T-helper 9 cell (primary cell): ENCODE results near the gene STX1A.

Source experiments
- DNase-seq: peaks from one replicate; pipeline ENCODE4 v3.0.0-alpha.2; 2020
- total RNA-seq, 2 donors: gene quantifications; one replicate each; lab custom pipeline; 2026; lab: John Stamatoyannopoulos, UW

Gene STX1A
- 17.6 to 18.3 reads per million in 2 donors for total RNA-seq

GRCh38 chr7:73718905-73719805 is at the start of gene STX1A:
Gene STX1A (minus strand): TSS chr7:73719669. CDS start chr7:73719631, 38 bp downstream.
- DNase-seq, result peak; percentile 65

GRCh38 chr7:73768641-73769480 is 49.4 kb upstream of the STX1A start:
- DNase-seq, result no peak

GRCh38 chr7:73766556-73767229 is 47.2 kb upstream of the STX1A start:
- no peak for DNase-seq

- DNase-seq, result no peak
Measured at GRCh38 chr7:73762659-73762999, 43.2 kb upstream of the STX1A start.

GRCh38 chr7:73761854-73762658 is 42.6 kb upstream of the STX1A start:
- DNase-seq, result no peak

- DNase-seq, result no peak
Measured at GRCh38 chr7:73758581-73759138, 39.2 kb upstream of the STX1A start.

GRCh38 chr7:73749931-73750776 is 30.7 kb upstream of the STX1A start:
- no peak for DNase-seq

GRCh38 chr7:73746378-73746777 is 26.9 kb upstream of the STX1A start:
- DNase-seq, result no peak

- DNase-seq, result no peak
Measured at GRCh38 chr7:73742753-73743641, 23.5 kb upstream of the STX1A start.

- DNase-seq, result no peak
Measured at GRCh38 chr7:73742338-73742752, 22.9 kb upstream of the STX1A start.

GRCh38 chr7:73741600-73741999 is 22.1 kb upstream of the STX1A start:
- DNase-seq, result no peak

GRCh38 chr7:73740771-73741170 is 21.3 kb upstream of the STX1A start:
- DNase-seq, result no peak

GRCh38 chr7:73740212-73740611 is 20.7 kb upstream of the STX1A start:
- DNase-seq, result no peak

GRCh38 chr7:73739387-73739767 is 19.9 kb upstream of the STX1A start:
- DNase-seq, result no peak

GRCh38 chr7:73738612-73739386 is 19.3 kb upstream of the STX1A start, which contains the start of gene ABHD11:
Gene ABHD11 (minus strand): TSS chr7:73738802. CDS start chr7:73738770, 32 bp downstream.
- peak; percentile 99 for DNase-seq

- DNase-seq, result peak; percentile 75
Measured at GRCh38 chr7:73738220-73738611, 18.7 kb upstream of the STX1A start.

GRCh38 chr7:73737491-73738219 is 18.2 kb upstream of the STX1A start:
- DNase-seq, result no peak

GRCh38 chr7:73736885-73737284 is 17.4 kb upstream of the STX1A start:
- no peak for DNase-seq
